K562 (cell line): Measurements from ENCODE around the gene SAT2. TPM values are rescaled to one million over a fixed set of nuclear protein-coding genes. Genes with fewer than 3 reads are reported as not detected.

ENCODE experiments used
- DACH1 ChIP-seq: fragments of 450-650 bp; IDR thresholded peaks from 2 replicates; pipeline ENCODE4 v1.6.1; 2018; ENCODE audit not compliant: partially characterized antibody
- DMBX1 ChIP-seq: fragments of 250-450 bp; sonication (Bioruptor Pico); IDR thresholded peaks from 2 replicates; pipeline ENCODE4 v1.8.0; 2022; ENCODE audit warnings: inconsistent platforms, mild to moderate bottlenecking, moderate library complexity, borderline replicate concordance
- ESRRA ChIP-seq: fragments of 450-650 bp; IDR thresholded peaks from 2 replicates; pipeline ENCODE4 v1.6.1; 2014; ENCODE audit warnings: low read depth, mild to moderate bottlenecking, moderate library complexity, borderline replicate concordance
- ESRRB ChIP-seq: fragments of 250-450 bp; sonication (Bioruptor Pico); IDR thresholded peaks from 2 replicates; pipeline ENCODE4 v1.5.0; 2020; ENCODE audit warnings: mild to moderate bottlenecking, moderate library complexity, borderline replicate concordance
- ETV5 ChIP-seq: sonication (generic); formaldehyde crosslinking; IDR thresholded peaks from 2 replicates; pipeline ENCODE4 v1.4.0; 2020; ENCODE audit warnings: low read depth, mild to moderate bottlenecking, missing genetic modification reagents
- GTF2F1 ChIP-seq: IDR thresholded peaks from 2 replicates; pipeline ENCODE4 v1.6.1; 2011; ENCODE audit warnings: low read depth, low read length, improper control_type of control experiment
- HOMEZ ChIP-seq: fragments of 250-450 bp; sonication (Bioruptor Pico); IDR thresholded peaks from 2 replicates; pipeline ENCODE4 v1.4.0; 2020; ENCODE audit warnings: mild to moderate bottlenecking, moderate library complexity
- MED1 ChIP-seq: sonication (generic); formaldehyde crosslinking; IDR thresholded peaks from 2 replicates; pipeline ENCODE4 v1.8.1; 2023; ENCODE audit warnings: missing genetic modification reagents, borderline replicate concordance
- MIER1 ChIP-seq: fragments of 450-650 bp; IDR thresholded peaks from 2 replicates; pipeline ENCODE4 v1.6.1; 2016; ENCODE audit warnings: antibody characterized with exemption, mild to moderate bottlenecking, low read depth
- NELFE ChIP-seq: IDR thresholded peaks from 2 replicates; pipeline ENCODE4 v1.6.1; 2011; ENCODE audit warnings: mild to moderate bottlenecking; ENCODE audit not compliant: insufficient read depth, insufficient read length
- NR2C1 ChIP-seq, 2 experiments: fragments of 450-650 bp; IDR thresholded peaks; 2 replicates each; pipeline ENCODE4 v1.6.1; 2017; ENCODE audit warnings: mild to moderate bottlenecking in 2 of 2, antibody characterized with exemption in 1 of 2, inconsistent platforms in 1 of 2, missing compliant biosample characterization in 1 of 2, missing genetic modification characterization in 1 of 2
- PHB ChIP-seq: fragments of 250-450 bp; sonication (Bioruptor Pico); IDR thresholded peaks from 2 replicates; pipeline ENCODE4 v1.5.0; 2021
- PPARD ChIP-seq: fragments of 250-450 bp; sonication (Bioruptor Pico); IDR thresholded peaks from 2 replicates; pipeline ENCODE4 v1.8.0; 2022; ENCODE audit warnings: inconsistent platforms, mild to moderate bottlenecking, moderate library complexity
- RBBP5 ChIP-seq: fragments of 200-600 bp; sonication (generic); IDR thresholded peaks from 2 replicates; pipeline ENCODE4 v1.6.1; 2012; ENCODE audit warnings: borderline replicate concordance, mild to moderate bottlenecking, low read length, control low read depth, inconsistent platforms; ENCODE audit not compliant: insufficient read depth, poor library complexity, severe bottlenecking
- SETDB1 ChIP-seq: IDR thresholded peaks from one replicate; pipeline ENCODE4 v1.6.1; 2012; ENCODE audit warnings: low read length, control low read depth, inconsistent platforms
- TEAD4 ChIP-seq, 2 experiments: sonication (generic) in 1 of 2; formaldehyde crosslinking in 1 of 2; IDR thresholded peaks; 2 replicates each; pipeline versions ENCODE4 v1.6.1 to v1.8.0; 2012 to 2022; ENCODE audit warnings: borderline replicate concordance in 1 of 2, inconsistent platforms in 1 of 2, low read length in 1 of 2, mild to moderate bottlenecking in 1 of 2, missing genetic modification reagents in 1 of 2
- XRCC4 ChIP-seq: IDR thresholded peaks from one replicate; pipeline ENCODE4 v1.6.1; 2011; ENCODE audit not compliant: insufficient read depth, insufficient read length; ENCODE audit errors: extremely low read depth
- ZBTB17 ChIP-seq: fragments of 450-650 bp; formaldehyde crosslinking; IDR thresholded peaks from 2 replicates; pipeline ENCODE4 v1.4.0; 2020; ENCODE audit warnings: mild to moderate bottlenecking
- ZFP30 ChIP-seq: fragments of 250-450 bp; sonication (Bioruptor Pico); IDR thresholded peaks from 2 replicates; pipeline ENCODE4 v1.8.0; 2022; ENCODE audit warnings: moderate library complexity, mild to moderate bottlenecking, inconsistent platforms, borderline replicate concordance
- ZNF512 ChIP-seq: IDR thresholded peaks from 2 replicates; pipeline ENCODE4 v1.6.1; 2016; ENCODE audit warnings: missing genetic modification characterization, missing compliant biosample characterization
- ZNF561 ChIP-seq: fragments of 450-650 bp; formaldehyde crosslinking; conservative IDR thresholded peaks from 2 replicates; pipeline ENCODE4 v1.4.0; 2020; ENCODE audit warnings: mild to moderate bottlenecking, moderate library complexity
- ZNF740 ChIP-seq, 3 experiments: fragments of 200-800 bp in 1 of 3; sonication (Bioruptor generic) in 1 of 3; sonication (generic) in 1 of 3; formaldehyde crosslinking in 1 of 3; IDR thresholded peaks; 2 replicates each; pipeline versions ENCODE4 v1.6.1 to v1.8.0; 2016 to 2022; ENCODE audit warnings: mild to moderate bottlenecking in 2 of 3, missing compliant biosample characterization in 2 of 3, missing genetic modification characterization in 2 of 3, missing genetic modification reagents in 1 of 3
- polyA plus RNA-seq, 8 experiments: library from polyadenylated mRNA; depleted of rRNA in 4 of 8; stranded (reverse) in 5 of 8; unstranded in 3 of 8; fragments of >200 nt; fragmentation: Nextera tagmentation in 2 of 8; fragmentation: Illumina TruSeq in 1 of 8; extraction: Ambion mirVana in 2 of 8; extraction: Trizol in 1 of 8; gene quantifications; 2 replicates each; pipeline versions ENCODE4 v1.2.1 to v1.2.3, GENCODE V29; 2011 to 2014; ENCODE audit warnings: inconsistent platforms in 1 of 8, missing spikeins in 1 of 8
- total RNA-seq, 7 experiments: library from RNA; depleted of rRNA in 6 of 7; stranded (reverse); fragments of >200 nt in 6 of 7; fragmentation: Illumina TruSeq in 2 of 7; extraction: Trizol in 2 of 7; gene quantifications; 2 replicates each; pipeline versions ENCODE4 v1.2.1 to v1.2.3, GENCODE V29; 2011 to 2021; ENCODE audit warnings: low replicate concordance in 1 of 7

Gene SAT2
- total and polyA plus RNA-seq, 9 of the 15 experiments (the other 6 are each of a cell fraction or from before 2014, with no cell fraction given), result 2.0 to 8.0 (median 5.3) TPM

GRCh38 chr17:7586673-7587419 is 40.8 kb downstream of the SAT2 start (continued):
- TF ChIP-seq ZNF561 (CRISPR knock-in tag) (no peak), NR2C1 (IDR thresholded peaks at IDR 0.05) (0 out of 2 replicates have a peak, but pooled peaks have one; percentile 19), NR2C1 (tag; IDR thresholded peaks at IDR 0.05) (0 out of 2 replicates have a peak, but pooled peaks have one; percentile 23), DMBX1 (peak; percentile 64), PHB (CRISPR knock-in tag) (no peak), MIER1 (no peak), HOMEZ (CRISPR knock-in tag) (no peak), DACH1 (no peak), SETDB1 (no peak), RBBP5 (peak; percentile 22), ZBTB17 (CRISPR knock-in tag) (no peak), PPARD (CRISPR knock-in tag) (no peak), ESRRB (no peak), TEAD4 (IDR thresholded peaks at IDR 0.05; ENCODE audit: low read length) (no peak; the same call in 1 of the 2 replicates), TEAD4 (CRISPR knock-in tag; IDR thresholded peaks at IDR 0.05; ENCODE audit: borderline replicate concordance) (no peak), ZFP30 (CRISPR knock-in tag) (no peak), XRCC4 (no peak), ZNF512 (no peak), ETV5 (CRISPR knock-in tag) (no peak), MED1 (CRISPR knock-in tag) (no peak), ESRRA (peak; percentile 84), ZNF740 (CRISPR knock-in tag; IDR thresholded peaks at IDR 0.05) (no peak), ZNF740 (tag; IDR thresholded peaks at IDR 0.05) (no peak), GTF2F1 (no peak), NELFE (no peak)
